ENCODE results near the gene CASP10. TPM values are rescaled to one million over a fixed set of nuclear protein-coding genes. Genes with fewer than 3 reads are reported as not detected.
"Not testable (repeated sequence)": the region's sequence is repeated elsewhere in the genome, so short reads cannot be mapped to it uniquely, and the experiment has no call there.

The CASP10 gene
- total RNA-seq, 3 donors from 2014 or later: 5.7 to 13.1 (median 9.6) TPM

GRCh38 chr2:201149064-201149820 is 33.7 kb upstream of the CASP10 start:
- Histone ChIP-seq H3K9me3 (no peaks in the 10 kb centered on the region), H3K27ac (peak overlapping the region; percentile 11 to 63), H3K27me3 (no peaks in the 10 kb centered on the region), H3K36me3 (no peaks in the 10 kb centered on the region), H3K4me3 (no peak overlapping the region), H3K4me1 (no peaks in the 10 kb centered on the region)
- TF ChIP-seq CTCF (IDR thresholded peaks at IDR 0.05) (no peak), POLR2AphosphoS5 (IDR thresholded peaks at IDR 0.05) (no peak), POLR2A (IDR thresholded peaks at IDR 0.05) (no peak)
- intact Hi-C loops (cut with DNase I; ENCODE audit: low total_unique reads): no loop called here
- no peak for DNase-seq (ENCODE audit: low spot score in 2 of 2)

- H3K27ac ChIP-seq: peak overlapping the region; percentile 11 to 62
- H3K9me3 ChIP-seq; H3K4me1 ChIP-seq; H3K27me3 ChIP-seq; H3K36me3 ChIP-seq; intact Hi-C loops (cut with DNase I; ENCODE audit: low total_unique reads); DNase-seq (ENCODE audit: low spot score in 2 of 2); H3K4me3 ChIP-seq: not testable (repeated sequence)
Measured at GRCh38 chr2:201149821-201150165, 33.1 kb upstream of the CASP10 start.

- Histone ChIP-seq H3K36me3 (no peaks in the 10 kb centered on the region), H3K9me3 (no peaks in the 10 kb centered on the region), H3K27me3 (no peaks in the 10 kb centered on the region), H3K4me3 (no peak overlapping the region), H3K4me1 (no peaks in the 10 kb centered on the region), H3K27ac (peak overlapping the region; percentile 60 to 76)
- TF ChIP-seq POLR2A (IDR thresholded peaks at IDR 0.05): no peak
- no peak for TF ChIP-seq POLR2AphosphoS5 (IDR thresholded peaks at IDR 0.05)
- no peak for TF ChIP-seq CTCF (IDR thresholded peaks at IDR 0.05)
- DNase-seq (ENCODE audit: low spot score in 2 of 2): no peak
- intact Hi-C loops (cut with DNase I; ENCODE audit: low total_unique reads): no loop called here
Measured at GRCh38 chr2:201150454-201151020, 32.4 kb upstream of the CASP10 start.

- H3K9me3 ChIP-seq: no peaks in the 10 kb centered on the region
- no peaks in the 10 kb centered on the region for H3K27me3 ChIP-seq
- intact Hi-C loops (cut with DNase I; ENCODE audit: low total_unique reads): no loop called here
- peak overlapping the region; percentile 60 to 76 for H3K27ac ChIP-seq
- no peak overlapping the region for H3K4me3 ChIP-seq
- DNase-seq (ENCODE audit: low spot score in 2 of 2): no peak
- no peaks in the 10 kb centered on the region for H3K4me1 ChIP-seq
- no peak for TF ChIP-seq CTCF (IDR thresholded peaks at IDR 0.05)
- TF ChIP-seq POLR2A (IDR thresholded peaks at IDR 0.05): no peak
- TF ChIP-seq POLR2AphosphoS5 (IDR thresholded peaks at IDR 0.05): no peak
- peaks cover under 1% of the 10 kb centered on the region for H3K36me3 ChIP-seq
Measured at GRCh38 chr2:201151127-201151981, 31.6 kb upstream of the CASP10 start.

GRCh38 chr2:201152517-201152916 is 30.4 kb upstream of the CASP10 start:
- intact Hi-C loops (cut with DNase I; ENCODE audit: low total_unique reads): no loop called here
- no peak for DNase-seq (ENCODE audit: low spot score in 2 of 2)
- no peak for TF ChIP-seq CTCF (IDR thresholded peaks at IDR 0.05)
- TF ChIP-seq POLR2AphosphoS5 (IDR thresholded peaks at IDR 0.05): no peak
- TF ChIP-seq POLR2A (IDR thresholded peaks at IDR 0.05): no peak
- H3K27ac ChIP-seq: peak overlapping the region; percentile 62 to 76
- no peaks in the 10 kb centered on the region for H3K27me3 ChIP-seq
- peaks cover 6% of the 10 kb centered on the region for H3K36me3 ChIP-seq
- H3K4me3 ChIP-seq: no peak overlapping the region
- no peaks in the 10 kb centered on the region for H3K9me3 ChIP-seq
- H3K4me1 ChIP-seq: no peaks in the 10 kb centered on the region

Data from breast epithelium (tissue), 4 donors.